ENCODE data around the gene CCL4L2.
"Not testable (repeated sequence)": the region's sequence is repeated elsewhere in the genome, so short reads cannot be mapped to it uniquely, and the experiment has no call there.

Gene CCL4L2

DNA sequence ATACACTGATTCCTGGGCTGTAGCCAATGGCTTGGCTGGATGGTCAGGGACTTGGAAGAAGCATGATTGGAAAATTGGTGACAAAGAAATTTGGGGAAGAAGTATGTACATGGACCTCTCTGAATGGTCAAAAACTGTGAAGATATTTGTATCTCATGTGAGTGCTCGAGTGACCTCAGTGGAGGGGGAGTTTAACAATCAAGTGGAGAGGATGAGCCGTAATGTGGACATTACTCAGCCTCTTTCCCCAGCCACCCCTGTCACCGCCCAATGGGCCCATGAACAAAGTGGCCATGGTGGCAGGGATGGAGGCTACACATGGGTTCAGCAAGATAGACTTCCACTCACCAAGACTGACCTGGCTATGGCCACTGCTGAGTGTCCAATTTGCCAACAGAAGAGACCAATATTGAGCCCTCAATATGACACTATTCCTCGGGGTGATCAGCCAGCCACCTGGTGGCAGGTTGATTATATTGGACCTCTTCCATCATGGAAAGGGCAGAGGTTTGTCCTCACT lies 10.8 kb downstream of the CCL4L2 start:
- DNase-seq = not testable (repeated sequence)

DNA sequence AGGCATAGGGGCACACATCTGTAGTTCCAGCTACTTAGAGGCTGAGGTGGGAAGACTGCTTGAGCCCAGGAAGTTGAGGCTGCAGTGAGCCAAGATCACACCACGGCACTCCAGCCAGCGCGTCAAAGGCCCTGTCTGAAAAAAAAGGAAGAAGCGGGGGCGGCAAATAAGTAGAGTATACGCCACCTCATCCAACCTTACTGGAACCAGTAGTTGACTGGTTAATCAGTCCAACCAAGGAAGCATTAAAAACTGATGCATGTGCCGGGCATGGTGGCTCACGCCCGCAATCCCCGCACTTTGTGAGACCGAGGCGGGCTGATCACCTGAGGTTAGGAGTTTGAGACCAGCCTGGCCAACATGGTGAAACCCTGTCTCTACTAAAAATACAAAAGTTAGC lies 12.1 kb downstream of the CCL4L2 start:
- DNase-seq = not testable (repeated sequence)

DNA sequence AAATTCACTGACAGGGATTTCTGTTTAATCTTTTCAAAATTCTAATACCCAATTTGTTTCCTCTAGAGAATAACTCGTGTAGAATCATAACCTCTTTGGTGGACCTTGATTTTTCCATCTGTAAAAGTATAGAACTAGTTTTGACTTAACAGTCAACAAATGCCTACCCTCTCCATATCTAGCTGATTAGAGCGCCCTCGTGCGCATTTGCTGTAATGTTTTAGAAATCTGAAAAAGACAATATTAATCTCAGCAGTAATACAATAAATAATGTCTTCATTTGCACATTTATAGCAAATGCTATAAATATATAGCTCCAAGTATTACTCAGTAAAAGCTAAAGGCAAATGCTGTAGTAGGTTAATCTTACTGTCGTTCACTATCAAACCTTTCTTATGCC lies 18.8 kb downstream of the CCL4L2 start:
- DNase-seq = not testable (repeated sequence)

DNA sequence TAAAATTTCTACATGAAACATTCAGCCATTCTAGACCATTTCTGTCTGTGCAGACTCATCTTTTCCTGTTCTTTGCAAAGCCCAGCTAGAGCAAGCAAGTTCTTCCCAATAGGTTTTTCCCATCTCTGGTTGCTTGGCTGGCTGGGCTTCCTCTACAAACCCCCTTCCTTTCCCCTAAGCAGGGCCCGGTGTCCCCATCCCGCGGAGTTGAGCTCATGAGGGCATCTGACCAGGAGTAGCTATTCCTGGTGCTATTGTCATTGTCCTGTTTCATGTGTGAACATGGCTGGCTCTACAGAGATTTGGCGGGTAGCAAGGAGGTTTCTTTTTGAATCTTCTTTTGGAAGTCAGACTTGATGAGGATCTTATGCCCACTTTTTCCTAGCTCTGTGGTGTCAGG lies 31.2 kb downstream of the CCL4L2 start:
- not testable (repeated sequence) for DNase-seq

Measured in midbrain (tissue), 1 donor.